ENCODE results near the gene ERCC6.

DNA sequence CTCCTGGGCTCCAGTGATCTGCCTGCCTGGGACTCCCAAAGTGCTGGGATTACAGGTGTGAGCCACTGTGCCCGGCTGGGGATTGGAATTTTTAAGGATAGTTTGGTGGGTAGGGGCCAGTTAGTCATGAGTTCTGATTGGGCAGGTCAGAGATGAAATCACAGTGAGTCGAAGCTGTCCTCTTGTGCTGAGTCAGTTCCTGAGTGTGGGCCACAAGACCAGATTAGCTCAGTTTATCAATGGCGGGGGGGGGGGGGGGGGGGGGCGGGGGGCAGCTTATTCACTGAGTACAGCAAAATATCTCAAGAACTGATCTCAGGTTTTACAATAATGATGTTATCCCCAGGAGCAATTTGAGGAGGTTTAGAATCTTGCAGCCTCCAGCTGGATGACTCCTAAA, 11.6 kb upstream of the ERCC6 start:
- TF ChIP-seq EP300 (IDR thresholded peaks at IDR 0.05) (no peak), CTCF (IDR thresholded peaks at IDR 0.05) (no peak), POLR2A (IDR thresholded peaks at IDR 0.05) (no peak), POLR2AphosphoS5 (IDR thresholded peaks at IDR 0.05) (no peak)

Measured in sigmoid colon (tissue), 4 donors.